SK-N-SH (cell line): Measurements from ENCODE around the gene CD14. TPM values are rescaled to one million over a fixed set of nuclear protein-coding genes. Genes with fewer than 3 reads are reported as not detected.

Source experiments
- CTCF ChIA-PET: fragments of 300-600, 350-600 bp; formaldehyde crosslinking; extraction: SDS; loops from one replicate; lab custom pipeline; 2021; lab: Yijun Ruan, JAX
- POLR2A ChIA-PET: fragments of 350-600 bp; sonication (Branson Sonifier 250); formaldehyde crosslinking; extraction: SDS; loops from one replicate; lab custom pipeline; 2020; ENCODE audit warnings: antibody characterized with exemption, inconsistent platforms; lab: Yijun Ruan, JAX
- DNase-seq: peaks from one replicate; pipeline ENCODE4 v3.0.0; 2012
- H2AFZ ChIP-seq: fragments of 200-600 bp; sonication (generic); 2 replicates; pipeline ENCODE4 v1.8.1; 2016; ENCODE audit warnings: antibody characterized with exemption, mild to moderate bottlenecking, low read depth
- H3F3A ChIP-seq: fragments of 200-600 bp; sonication (generic); replicated peaks from 2 replicates; pipeline ENCODE3; 2016; ENCODE audit warnings: antibody characterized with exemption, mild to moderate bottlenecking; ENCODE audit not compliant: insufficient read depth
- H3K27ac ChIP-seq, 2 experiments: fragments of 200-500 bp in 1 of 2; fragments of 200-600 bp in 1 of 2; sonication (Bioruptor generic) in 1 of 2; sonication (generic), shearing (Covaris generic) in 1 of 2; 2 replicates each; pipeline versions ENCODE4 v1.5.1 to v1.6.1; 2014 to 2016; ENCODE audit warnings: low read depth in 2 of 2, inconsistent platforms in 1 of 2, low read length in 1 of 2, mild to moderate bottlenecking in 1 of 2, mixed read lengths in 1 of 2
- H3K27me3 ChIP-seq: fragments of 200-600 bp; sonication (generic), shearing (Covaris generic); 2 replicates; pipeline ENCODE4 v1.6.1; 2016; ENCODE audit warnings: mixed run types; ENCODE audit not compliant: insufficient read depth
- H3K36me3 ChIP-seq, 2 experiments: fragments of 200-500 bp in 1 of 2; fragments of 200-600 bp in 1 of 2; sonication (Bioruptor generic) in 1 of 2; sonication (generic) in 1 of 2; replicated peaks in 1 of 2; 2 replicates each; pipeline versions ENCODE3 to v1.5.1; 2014 to 2016; ENCODE audit warnings: low read length in 1 of 2, mild to moderate bottlenecking in 1 of 2; ENCODE audit not compliant: insufficient read depth in 2 of 2, control insufficient read depth in 1 of 2
- H3K4me1 ChIP-seq, 2 experiments: fragments of 200-500 bp in 1 of 2; fragments of 200-600 bp in 1 of 2; sonication (Bioruptor generic) in 1 of 2; sonication (generic), shearing (Covaris generic) in 1 of 2; 2 replicates each; pipeline versions ENCODE4 v1.5.1 to v1.6.1; 2014 to 2016; ENCODE audit warnings: low read depth in 1 of 2, low read length in 1 of 2, mixed run types in 1 of 2; ENCODE audit not compliant: insufficient read depth in 2 of 2, control insufficient read depth in 1 of 2
- H3K4me2 ChIP-seq: fragments of 200-600 bp; sonication (generic), shearing (Covaris generic); 2 replicates; pipeline ENCODE4 v1.6.1; 2017; ENCODE audit warnings: mixed run types
- H3K4me3 ChIP-seq, 2 experiments: fragments of 200-500 bp in 1 of 2; fragments of 200-600 bp in 1 of 2; sonication (Bioruptor generic) in 1 of 2; sonication (generic), shearing (Covaris generic) in 1 of 2; 2 replicates each; pipeline versions ENCODE4 v1.5.1 to v1.8.1; 2014 to 2016; ENCODE audit warnings: low read depth in 2 of 2, inconsistent platforms in 1 of 2, low read length in 1 of 2, mild to moderate bottlenecking in 1 of 2, mixed read lengths in 1 of 2, moderate library complexity in 1 of 2
- H3K79me2 ChIP-seq: fragments of 200-600 bp; sonication (generic); 2 replicates; pipeline ENCODE4 v1.8.1; 2017; ENCODE audit warnings: mild to moderate bottlenecking; ENCODE audit not compliant: insufficient read depth
- H3K9ac ChIP-seq: fragments of 200-600 bp; sonication (generic); 2 replicates; pipeline ENCODE4 v1.6.1; 2017; ENCODE audit warnings: mixed run types
- H3K9me2 ChIP-seq: fragments of 200-600 bp; sonication (generic); 2 replicates; pipeline ENCODE4 v1.6.1; 2017; ENCODE audit warnings: mixed run types
- H3K9me3 ChIP-seq: fragments of 200-600 bp; sonication (generic); 2 replicates; pipeline ENCODE4 v1.6.1; 2017; ENCODE audit warnings: mixed run types, mild to moderate bottlenecking, moderate library complexity
- H4K20me1 ChIP-seq: fragments of 200-600 bp; sonication (generic); 2 replicates; pipeline ENCODE4 v1.6.1; 2017; ENCODE audit warnings: mild to moderate bottlenecking, mixed run types; ENCODE audit not compliant: insufficient read depth
- NFIC ChIP-seq: IDR thresholded peaks from 2 replicates; pipeline ENCODE4 v1.4.0; 2012; ENCODE audit warnings: borderline replicate concordance
- TEAD4 ChIP-seq: IDR thresholded peaks from 2 replicates; pipeline ENCODE4 v1.4.0; 2012; ENCODE audit warnings: mild to moderate bottlenecking, borderline replicate concordance; ENCODE audit not compliant: insufficient read depth
- WGBS: methylation state at CpG from one replicate; pipeline ENCODE4 v1.1.6; 2017; ENCODE audit warnings: low lambda C conversion rate; 5-methylcytosine and 5-hydroxymethylcytosine counted together
- polyA plus RNA-seq, 3 experiments: library from polyadenylated mRNA; depleted of rRNA; stranded (reverse); fragments of >200 nt; gene quantifications; 2 replicates each; pipeline ENCODE4 v1.2.3, GENCODE V29; 2012

The CD14 gene
- polyA plus RNA-seq, 1 of the 3 experiments (the other 2 are of a cell fraction): 0.12 TPM

- ChIA-PET POLR2A (no interaction called here), CTCF (no interaction called here)
- H3K9me2 ChIP-seq: no peaks in the 10 kb centered on the region
- H3K4me3 ChIP-seq: no peak overlapping the region
- no peaks in the 10 kb centered on the region for H3F3A ChIP-seq
- H3K36me3 ChIP-seq: no peaks in the 10 kb centered on the region
- no peak overlapping the region for H3K4me2 ChIP-seq
- 94% methylated on average over 1 of the region's 1 CpG for WGBS
- no peaks in the 10 kb centered on the region for H3K9me3 ChIP-seq
- no peak for DNase-seq
- no peak overlapping the region for H3K9ac ChIP-seq
- no peak overlapping the region for H3K27ac ChIP-seq
- H3K79me2 ChIP-seq: no peaks in the 10 kb centered on the region
- TF ChIP-seq NFIC (no peak), TEAD4 (no peak)
- H3K4me1 ChIP-seq: no peaks in the 10 kb centered on the region
- no peaks in the 10 kb centered on the region for H3K27me3 ChIP-seq
- no peaks in the 10 kb centered on the region for H4K20me1 ChIP-seq
- no peak overlapping the region for H2AFZ ChIP-seq
Measured at GRCh38 chr5:140587495-140587894, 45.5 kb downstream of the CD14 start.

Other genes starting within 250 kb of the CD14 start
- 26.7 and 36.4 TPM in 2 replicates for gene ANKHD1, start 231.3 kb downstream of the CD14 start, polyA plus RNA-seq (2012; rRNA removed)
- gene EIF4EBP3, start 85.5 kb downstream of the CD14 start, polyA plus RNA-seq (2012; rRNA removed): 1.1 and 1.2 TPM in 2 replicates
- 35.9 and 37.8 TPM in 2 replicates for gene SRA1, start 75.7 kb downstream of the CD14 start, polyA plus RNA-seq (2012; rRNA removed)
- gene APBB3, start 68.6 kb downstream of the CD14 start, polyA plus RNA-seq (2012; rRNA removed): 36.0 and 54.5 TPM in 2 replicates
- gene SLC35A4, start 68.3 kb downstream of the CD14 start, polyA plus RNA-seq (2012; rRNA removed): 56.2 and 74.9 TPM in 2 replicates
- 27.7 and 31.7 TPM in 2 replicates for gene TMCO6, start 6.3 kb upstream of the CD14 start, polyA plus RNA-seq (2012; rRNA removed)
- gene NDUFA2, start 14.5 kb upstream of the CD14 start, polyA plus RNA-seq (2012; rRNA removed): 202 and 211 TPM in 2 replicates
- gene IK, start 14.7 kb upstream of the CD14 start, polyA plus RNA-seq (2012; rRNA removed): 105 and 113 TPM in 2 replicates
- gene WDR55, start 31.7 kb upstream of the CD14 start, polyA plus RNA-seq (2012; rRNA removed): 28.3 and 32.7 TPM in 2 replicates
- 1.2 and 2.1 TPM in 2 replicates for gene DND1, start 40.4 kb upstream of the CD14 start, polyA plus RNA-seq (2012; rRNA removed)
- gene HARS1, start 58.2 kb upstream of the CD14 start, polyA plus RNA-seq (2012; rRNA removed): 124 and 135 TPM in 2 replicates
- 40.8 and 54.5 TPM in 2 replicates for gene HARS2, start 58.3 kb upstream of the CD14 start, polyA plus RNA-seq (2012; rRNA removed)
- 30.9 and 42.2 TPM in 2 replicates for gene ZMAT2, start 67.3 kb upstream of the CD14 start, polyA plus RNA-seq (2012; rRNA removed)
- 0.16 and 0.21 TPM in 2 replicates for gene PCDHA1, start 153.0 kb upstream of the CD14 start, polyA plus RNA-seq (2012; rRNA removed)
- gene PCDHA2, start 161.7 kb upstream of the CD14 start, polyA plus RNA-seq (2012; rRNA removed): not detected in 2 replicates
- gene PCDHA3, start 167.9 kb upstream of the CD14 start, polyA plus RNA-seq (2012; rRNA removed): 0.02 TPM in 1 of 2 replicates, not detected in the other
- gene PCDHA4, start 173.9 kb upstream of the CD14 start, polyA plus RNA-seq (2012; rRNA removed): 1.2 and 1.4 TPM in 2 replicates
- gene PCDHA5, start 188.4 kb upstream of the CD14 start, polyA plus RNA-seq (2012; rRNA removed): 0.02 TPM in 2 replicates
- gene PCDHA6, start 194.8 kb upstream of the CD14 start, polyA plus RNA-seq (2012; rRNA removed): 0.02 and 0.03 TPM in 2 replicates
- 0.15 and 0.16 TPM in 2 replicates for gene PCDHA7, start 201.1 kb upstream of the CD14 start, polyA plus RNA-seq (2012; rRNA removed)
- gene PCDHA8, start 208.0 kb upstream of the CD14 start, polyA plus RNA-seq (2012; rRNA removed): 0.54 and 0.63 TPM in 2 replicates
- 0.02 TPM in 2 replicates for gene PCDHA9, start 215.2 kb upstream of the CD14 start, polyA plus RNA-seq (2012; rRNA removed)
- gene PCDHA10, start 222.7 kb upstream of the CD14 start, polyA plus RNA-seq (2012; rRNA removed): 0.02 TPM in 2 replicates
- gene PCDHA11, start 235.8 kb upstream of the CD14 start, polyA plus RNA-seq (2012; rRNA removed): not detected in 2 replicates
- gene PCDHA12, start 242.1 kb upstream of the CD14 start, polyA plus RNA-seq (2012; rRNA removed): 0.54 and 0.70 TPM in 2 replicates
- gene PCDHA13, start 248.9 kb upstream of the CD14 start, polyA plus RNA-seq (2012; rRNA removed): not detected in 2 replicates